KG1 (cell line): ENCODE measurements around the gene NFYB.

Source experiments
- DNase-seq: peaks from one replicate; lab custom pipeline; 2025; lab: John Stamatoyannopoulos, UW

The NFYB gene

GRCh38 chr12:104155711-104156555, 17.9 kb upstream of the NFYB start:
- no peak for DNase-seq

DNA sequence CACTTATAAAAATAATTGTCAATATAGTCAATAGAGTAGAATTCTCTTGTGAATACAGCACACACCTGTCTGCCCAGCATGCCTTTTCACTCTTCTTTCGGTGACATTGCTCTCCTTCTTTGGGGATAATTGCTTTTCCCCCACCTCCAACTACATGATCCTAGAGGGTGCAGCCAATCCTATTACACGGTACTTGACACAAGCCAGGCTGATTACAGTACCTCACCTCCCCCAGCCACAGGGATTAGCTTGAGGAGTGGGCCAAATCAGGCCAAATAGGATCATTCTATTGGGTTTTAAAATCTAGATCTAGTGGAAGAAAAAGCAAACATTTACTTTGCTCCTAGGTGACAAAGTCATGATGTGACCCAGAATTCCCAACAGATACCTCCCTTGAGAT, 16.8 kb upstream of the NFYB start:
- no peak for DNase-seq

- DNase-seq, result peak; percentile 10
Observed at GRCh38 chr12:104154286-104154685, 16.3 kb upstream of the NFYB start.

- no peak for DNase-seq
Observed at GRCh38 chr12:104152685-104153241, 14.8 kb upstream of the NFYB start.

- no peak for DNase-seq
Observed at GRCh38 chr12:104150416-104150815, 12.4 kb upstream of the NFYB start.

GRCh38 chr12:104147346-104147745, 9.3 kb upstream of the NFYB start:
- DNase-seq, result no peak

DNA sequence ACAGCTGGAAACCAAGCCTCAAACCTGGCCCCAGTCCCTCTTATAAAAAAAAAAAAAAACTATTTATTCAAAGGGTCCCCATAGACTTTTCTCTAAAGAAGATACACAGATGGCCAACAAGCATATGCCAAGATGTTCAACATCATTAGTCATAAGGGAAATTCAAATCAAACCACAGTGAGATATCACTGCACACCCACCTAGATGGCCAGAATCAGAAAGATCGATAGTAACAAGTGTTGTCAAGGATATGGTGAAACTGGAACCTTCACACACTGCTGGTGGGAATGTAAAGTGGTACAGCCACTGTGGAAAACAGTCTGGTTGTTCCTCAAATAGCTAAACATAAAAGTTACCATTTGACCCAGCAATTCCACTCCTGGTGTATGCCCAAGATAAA, 5.9 kb upstream of the NFYB start:
- no peak for DNase-seq

DNA sequence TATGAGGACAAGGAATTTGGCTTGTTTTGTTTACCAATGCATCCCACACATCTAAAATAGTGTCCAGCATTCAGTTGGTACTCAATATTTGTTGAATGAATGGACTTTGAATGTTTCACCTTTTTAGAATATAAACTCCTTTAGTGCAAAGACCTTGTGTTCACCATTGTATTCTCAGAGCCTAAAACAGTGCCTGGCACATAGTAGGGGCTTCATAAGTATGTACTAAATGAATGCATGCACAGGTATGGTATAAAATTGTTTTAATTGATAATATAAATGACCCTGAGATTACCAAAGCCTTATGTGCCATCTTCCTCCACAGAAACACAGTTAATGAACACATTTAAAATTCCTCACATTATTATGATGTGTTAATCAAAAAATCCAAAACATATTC, 5.0 kb upstream of the NFYB start:
- no peak for DNase-seq

GRCh38 chr12:104142543-104142942, 4.5 kb upstream of the NFYB start:
- DNase-seq, result no peak

DNA sequence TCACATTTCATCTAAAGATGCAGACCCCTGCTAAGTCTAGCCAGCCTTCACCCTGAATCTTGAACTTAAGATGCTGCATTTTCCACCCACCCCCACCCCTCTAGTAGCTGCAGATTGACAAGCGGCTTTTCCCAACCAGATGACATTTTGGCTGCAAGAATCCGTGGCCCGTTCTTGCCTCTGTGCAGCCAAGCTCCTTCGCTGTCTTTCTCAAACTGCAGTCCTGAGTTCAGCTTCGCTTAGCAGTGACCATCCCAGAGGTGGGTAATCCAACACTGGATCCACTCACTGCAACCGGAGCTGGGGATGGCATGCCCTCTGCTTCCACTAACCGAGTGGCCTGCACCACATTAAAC, 765 bp upstream of the NFYB start:
- no peak for DNase-seq

DNA sequence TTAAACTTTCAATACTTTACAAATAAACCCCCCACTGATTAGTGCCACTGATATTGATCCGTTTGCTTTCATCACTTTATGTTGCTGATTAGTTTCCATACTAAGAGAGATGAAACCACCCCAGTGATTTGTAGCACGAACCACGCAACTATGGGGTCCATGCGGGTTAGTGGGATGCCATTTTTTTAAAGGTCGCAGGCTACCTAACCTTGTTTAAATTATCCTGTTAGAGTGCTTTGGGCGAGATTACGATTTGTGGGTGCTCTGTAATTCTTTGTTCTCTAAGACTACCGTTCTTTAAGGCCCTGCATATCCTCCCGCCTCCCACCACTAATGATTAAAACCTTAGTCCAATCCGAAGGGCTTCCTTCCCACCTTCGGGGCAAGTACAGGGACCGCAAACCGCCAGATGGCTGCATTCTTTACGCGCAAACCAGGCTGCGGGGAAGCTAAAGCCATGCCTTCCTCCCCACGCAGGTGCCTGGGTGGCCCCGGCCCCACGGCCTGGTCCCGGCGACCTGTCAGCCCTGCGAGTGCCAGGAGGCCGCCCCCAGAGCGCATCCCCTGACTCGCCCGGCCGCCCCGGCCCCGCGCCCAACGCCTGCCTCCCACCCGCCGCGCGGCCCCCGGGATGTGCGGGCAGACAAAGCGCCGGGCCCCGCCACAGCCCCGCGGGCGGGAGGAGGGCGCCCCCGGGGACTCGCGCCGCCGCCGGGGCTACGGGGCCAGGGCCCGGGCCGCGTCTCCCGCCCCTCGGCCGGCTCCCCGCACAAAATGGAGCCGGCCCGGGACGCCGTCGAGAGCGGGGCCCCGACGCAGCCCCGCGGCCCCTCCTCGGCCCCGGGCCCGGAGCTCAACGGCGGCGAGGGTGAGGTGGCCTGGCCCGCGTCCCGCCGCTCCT, 759 bp downstream of the NFYB start:
- DNase-seq, result no peak

- DNase-seq, result no peak
Observed at GRCh38 chr12:104136577-104136976, 1.4 kb downstream of the NFYB start.

DNA sequence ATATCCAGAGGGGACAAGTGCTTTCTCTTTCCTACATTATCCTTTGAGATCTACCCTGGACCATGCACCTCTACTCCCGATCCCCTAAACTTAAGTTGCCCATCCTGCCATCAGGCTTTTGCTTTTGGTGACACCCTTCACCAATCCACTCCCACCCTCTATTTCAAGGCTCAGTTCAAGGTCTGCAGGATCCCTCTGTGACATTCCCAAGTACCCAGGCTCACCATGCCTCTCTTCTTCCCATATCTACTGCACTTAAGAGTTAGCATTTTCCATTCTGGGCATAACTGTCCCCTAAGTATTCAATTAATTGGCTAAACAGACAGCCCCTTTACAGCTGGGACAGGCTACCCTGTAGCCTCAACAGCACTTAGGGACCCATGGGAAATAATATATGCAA, 3.1 kb downstream of the NFYB start:
- DNase-seq, result no peak

DNA sequence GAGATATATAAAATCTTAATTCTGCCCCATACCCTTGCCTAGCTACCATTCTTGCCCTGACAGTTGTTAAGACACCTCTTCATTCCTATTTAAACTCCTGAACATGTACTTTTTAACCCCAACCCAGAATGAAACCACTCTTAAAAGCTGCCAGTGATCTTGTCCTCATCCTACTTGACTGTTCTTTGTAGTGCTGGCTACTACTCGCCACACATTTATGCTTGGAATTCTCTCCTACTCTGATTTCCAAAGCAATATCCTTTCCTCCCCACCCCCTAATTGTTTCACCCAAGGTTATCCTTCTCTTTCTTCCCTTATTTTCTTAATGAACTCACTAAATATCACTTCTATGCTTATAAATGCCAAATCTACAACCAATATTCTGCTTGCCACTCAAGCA, 4.1 kb downstream of the NFYB start:
- no peak for DNase-seq

- DNase-seq, result peak; percentile 9
Observed at GRCh38 chr12:104133321-104133720, 4.7 kb downstream of the NFYB start.

- no peak for DNase-seq
Observed at GRCh38 chr12:104132351-104132956, 5.6 kb downstream of the NFYB start.

GRCh38 chr12:104131609-104132008, 6.4 kb downstream of the NFYB start:
- DNase-seq, result no peak

DNA sequence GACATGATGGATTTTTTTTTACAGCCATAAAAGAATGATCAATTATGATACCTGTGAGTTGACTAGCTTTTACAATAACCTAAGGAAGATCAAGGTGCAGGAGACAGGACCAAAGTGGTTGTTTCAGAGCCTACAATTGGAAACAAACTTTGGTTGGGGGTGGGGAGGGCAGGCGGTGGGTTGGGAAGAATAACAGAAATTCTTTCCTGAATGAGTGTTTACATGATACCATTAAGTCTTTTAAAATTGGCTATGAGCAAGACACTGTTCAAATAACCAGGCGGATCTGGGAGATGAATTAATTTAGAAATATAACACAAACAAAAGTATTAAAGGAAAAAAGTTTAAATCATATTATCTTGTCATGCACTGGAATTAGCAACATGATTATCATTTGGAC, 7.2 kb downstream of the NFYB start:
- no peak for DNase-seq

GRCh38 chr12:104126548-104126947, 11.5 kb downstream of the NFYB start:
- DNase-seq, result no peak

DNA sequence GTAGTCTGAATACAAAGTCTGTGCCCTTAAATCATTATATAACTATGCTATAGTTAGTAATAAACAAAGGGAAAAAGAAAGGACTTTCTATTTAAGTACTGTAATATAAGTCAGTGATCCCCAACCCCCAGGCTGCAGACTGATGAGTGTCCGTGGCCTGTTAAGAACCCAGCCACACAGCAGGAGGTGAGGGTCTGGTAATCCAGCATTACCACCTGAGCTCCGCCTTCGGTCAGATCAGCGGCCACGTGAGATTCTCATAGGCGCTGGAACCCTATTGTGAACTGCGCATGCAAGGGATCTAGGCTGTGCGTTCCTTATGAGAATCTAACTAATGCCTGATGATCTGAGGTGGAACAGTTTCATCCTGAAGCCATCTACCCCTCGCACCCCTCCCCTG, 15.7 kb downstream of the NFYB start:
- DNase-seq, result no peak

DNA sequence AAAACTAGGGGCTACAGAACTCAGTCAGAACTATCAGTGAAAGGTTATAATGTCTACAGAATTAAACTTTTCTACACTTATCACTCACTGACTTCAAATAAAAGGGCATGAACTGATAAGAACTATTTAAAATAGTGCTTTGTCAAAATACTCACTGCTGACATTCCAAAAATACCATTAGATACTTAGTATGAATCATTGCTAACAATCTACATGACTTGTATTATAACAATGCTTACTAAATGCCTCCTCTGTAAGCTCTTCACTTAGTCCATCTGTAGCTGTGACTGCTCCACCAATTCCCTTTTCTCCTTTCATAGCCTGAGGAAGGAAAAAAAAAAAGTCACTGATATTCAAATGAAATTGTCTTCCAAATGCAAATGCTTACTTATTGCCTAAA, 17.0 kb downstream of the NFYB start:
- DNase-seq, result no peak

GRCh38 chr12:104115587-104115975, 22.4 kb downstream of the NFYB start:
- DNase-seq, result no peak
